Measurements from ENCODE around the gene CAGE1.
"Not testable (repeated sequence)": the region's sequence is repeated elsewhere in the genome, so short reads cannot be mapped to it uniquely, and the experiment has no call there.

The CAGE1 gene

GRCh38 chr6:7339007-7339732 is 50.4 kb downstream of the CAGE1 start:
- H3K4me1 ChIP-seq (ENCODE audit: control insufficient read depth, insufficient read depth, low read length, poor library complexity, severe bottlenecking); H3K36me3 ChIP-seq (ENCODE audit: control insufficient read depth, insufficient read depth, low read length); H3K27ac ChIP-seq (ENCODE audit: low read depth, low read length, severe bottlenecking); H3K4me3 ChIP-seq (ENCODE audit: extremely low read depth, insufficient read depth, low read length, poor library complexity, severe bottlenecking); H3K9me3 ChIP-seq (ENCODE audit: control insufficient read depth, low read length): not testable (repeated sequence)
- 80 to 86% methylated on average over 7 to 11 of the region's 14 CpGs for WGBS, 2 experiments (ENCODE audit: insufficient coverage in 2 of 2)

- Histone ChIP-seq H3K9me3 (ENCODE audit: control insufficient read depth, low read length) (no peaks in the 10 kb centered on the region), H3K4me1 (ENCODE audit: control insufficient read depth, insufficient read depth, low read length, poor library complexity, severe bottlenecking) (no peaks in the 10 kb centered on the region), H3K36me3 (ENCODE audit: control insufficient read depth, insufficient read depth, low read length) (no peaks in the 10 kb centered on the region), H3K27ac (ENCODE audit: low read depth, low read length, severe bottlenecking) (no peak overlapping the region), H3K4me3 (ENCODE audit: extremely low read depth, insufficient read depth, low read length, poor library complexity, severe bottlenecking) (no peak overlapping the region)
- WGBS, 2 experiments (ENCODE audit: insufficient coverage in 2 of 2) = 100% methylated on average over 1 of the region's 2 CpGs
Observed at GRCh38 chr6:7338031-7338430, 51.5 kb downstream of the CAGE1 start.

GRCh38 chr6:7335519-7335918 is 54.0 kb downstream of the CAGE1 start:
- Histone ChIP-seq H3K9me3 (ENCODE audit: control insufficient read depth, low read length) (no peaks in the 10 kb centered on the region), H3K36me3 (ENCODE audit: control insufficient read depth, insufficient read depth, low read length) (no peaks in the 10 kb centered on the region), H3K27ac (ENCODE audit: low read depth, low read length, severe bottlenecking) (no peak overlapping the region), H3K4me1 (ENCODE audit: control insufficient read depth, insufficient read depth, low read length, poor library complexity, severe bottlenecking) (no peaks in the 10 kb centered on the region), H3K4me3 (ENCODE audit: extremely low read depth, insufficient read depth, low read length, poor library complexity, severe bottlenecking) (no peak overlapping the region)
- 83% methylated on average over 1 of the region's 3 CpGs; no CpG with 5 or more reads in 1 of the 2 experiments for WGBS, 2 experiments (ENCODE audit: insufficient coverage in 2 of 2)

- H3K4me3 ChIP-seq (ENCODE audit: extremely low read depth, insufficient read depth, low read length, poor library complexity, severe bottlenecking) = no peak overlapping the region
- H3K4me1 ChIP-seq (ENCODE audit: control insufficient read depth, insufficient read depth, low read length, poor library complexity, severe bottlenecking) = no peaks in the 10 kb centered on the region
- WGBS, 2 experiments (ENCODE audit: insufficient coverage in 2 of 2) = 75 to 100% methylated on average over 2 to 3 of the region's 3 CpGs
- no peak overlapping the region for H3K27ac ChIP-seq (ENCODE audit: low read depth, low read length, severe bottlenecking)
- H3K9me3 ChIP-seq (ENCODE audit: control insufficient read depth, low read length) = no peaks in the 10 kb centered on the region
- no peaks in the 10 kb centered on the region for H3K36me3 ChIP-seq (ENCODE audit: control insufficient read depth, insufficient read depth, low read length)
Observed at GRCh38 chr6:7334685-7335084, 54.9 kb downstream of the CAGE1 start.

GRCh38 chr6:7332090-7332745 is 57.3 kb downstream of the CAGE1 start:
- H3K27ac ChIP-seq (ENCODE audit: low read depth, low read length, severe bottlenecking) = no peak overlapping the region
- H3K4me3 ChIP-seq (ENCODE audit: extremely low read depth, insufficient read depth, low read length, poor library complexity, severe bottlenecking) = no peak overlapping the region
- H3K9me3 ChIP-seq (ENCODE audit: control insufficient read depth, low read length) = no peaks in the 10 kb centered on the region
- no peaks in the 10 kb centered on the region for H3K4me1 ChIP-seq (ENCODE audit: control insufficient read depth, insufficient read depth, low read length, poor library complexity, severe bottlenecking)
- H3K36me3 ChIP-seq (ENCODE audit: control insufficient read depth, insufficient read depth, low read length) = no peaks in the 10 kb centered on the region
- WGBS, 2 experiments (ENCODE audit: insufficient coverage in 2 of 2) = 94 to 95% methylated on average over 5 of the region's 8 CpGs

- H3K4me1 ChIP-seq (ENCODE audit: control insufficient read depth, insufficient read depth, low read length, poor library complexity, severe bottlenecking) = no peaks in the 10 kb centered on the region
- no peak overlapping the region for H3K27ac ChIP-seq (ENCODE audit: low read depth, low read length, severe bottlenecking)
- H3K36me3 ChIP-seq (ENCODE audit: control insufficient read depth, insufficient read depth, low read length) = no peaks in the 10 kb centered on the region
- 90 to 93% methylated on average over 5 to 6 of the region's 7 CpGs for WGBS, 2 experiments (ENCODE audit: insufficient coverage in 2 of 2)
- no peak overlapping the region for H3K4me3 ChIP-seq (ENCODE audit: extremely low read depth, insufficient read depth, low read length, poor library complexity, severe bottlenecking)
- H3K9me3 ChIP-seq (ENCODE audit: control insufficient read depth, low read length) = no peaks in the 10 kb centered on the region
Observed at GRCh38 chr6:7331452-7331851, 58.1 kb downstream of the CAGE1 start.

GRCh38 chr6:7328243-7328642 is 61.3 kb downstream of the CAGE1 start:
- no peaks in the 10 kb centered on the region for H3K36me3 ChIP-seq (ENCODE audit: control insufficient read depth, insufficient read depth, low read length)
- H3K4me1 ChIP-seq (ENCODE audit: control insufficient read depth, insufficient read depth, low read length, poor library complexity, severe bottlenecking) = no peaks in the 10 kb centered on the region
- H3K9me3 ChIP-seq (ENCODE audit: control insufficient read depth, low read length) = no peaks in the 10 kb centered on the region
- H3K27ac ChIP-seq (ENCODE audit: low read depth, low read length, severe bottlenecking) = no peak overlapping the region
- H3K4me3 ChIP-seq (ENCODE audit: extremely low read depth, insufficient read depth, low read length, poor library complexity, severe bottlenecking) = no peak overlapping the region
- 81 to 88% methylated on average over 2 of the region's 2 CpGs for WGBS, 2 experiments (ENCODE audit: insufficient coverage in 2 of 2)

- no peaks in the 10 kb centered on the region for H3K4me1 ChIP-seq (ENCODE audit: control insufficient read depth, insufficient read depth, low read length, poor library complexity, severe bottlenecking)
- H3K36me3 ChIP-seq (ENCODE audit: control insufficient read depth, insufficient read depth, low read length) = no peaks in the 10 kb centered on the region
- WGBS, 2 experiments (ENCODE audit: insufficient coverage in 2 of 2) = 88 to 100% methylated on average over 1 to 2 of the region's 3 CpGs
- H3K27ac ChIP-seq (ENCODE audit: low read depth, low read length, severe bottlenecking) = no peak overlapping the region
- no peaks in the 10 kb centered on the region for H3K9me3 ChIP-seq (ENCODE audit: control insufficient read depth, low read length)
- no peak overlapping the region for H3K4me3 ChIP-seq (ENCODE audit: extremely low read depth, insufficient read depth, low read length, poor library complexity, severe bottlenecking)
Observed at GRCh38 chr6:7325750-7326149, 63.8 kb downstream of the CAGE1 start.

- H3K27ac ChIP-seq (ENCODE audit: low read depth, low read length, severe bottlenecking) = no peak overlapping the region
- H3K9me3 ChIP-seq (ENCODE audit: control insufficient read depth, low read length) = no peaks in the 10 kb centered on the region
- no peak overlapping the region for H3K4me3 ChIP-seq (ENCODE audit: extremely low read depth, insufficient read depth, low read length, poor library complexity, severe bottlenecking)
- WGBS, 2 experiments (ENCODE audit: insufficient coverage in 2 of 2) = 91 to 94% methylated on average over 5 to 7 of the region's 7 CpGs
- no peaks in the 10 kb centered on the region for H3K4me1 ChIP-seq (ENCODE audit: control insufficient read depth, insufficient read depth, low read length, poor library complexity, severe bottlenecking)
- no peaks in the 10 kb centered on the region for H3K36me3 ChIP-seq (ENCODE audit: control insufficient read depth, insufficient read depth, low read length)
Observed at GRCh38 chr6:7324520-7324919, 65.0 kb downstream of the CAGE1 start.

GRCh38 chr6:7323074-7323473 is 66.5 kb downstream of the CAGE1 start:
- Histone ChIP-seq H3K36me3 (ENCODE audit: control insufficient read depth, insufficient read depth, low read length) (no peaks in the 10 kb centered on the region), H3K4me3 (ENCODE audit: extremely low read depth, insufficient read depth, low read length, poor library complexity, severe bottlenecking) (no peak overlapping the region), H3K4me1 (ENCODE audit: control insufficient read depth, insufficient read depth, low read length, poor library complexity, severe bottlenecking) (no peaks in the 10 kb centered on the region), H3K9me3 (ENCODE audit: control insufficient read depth, low read length) (no peaks in the 10 kb centered on the region), H3K27ac (ENCODE audit: low read depth, low read length, severe bottlenecking) (no peak overlapping the region)

- WGBS, 2 experiments (ENCODE audit: insufficient coverage in 2 of 2) = 90 to 91% methylated on average over 3 to 6 of the region's 6 CpGs
- not testable (repeated sequence) for H3K4me3 ChIP-seq (ENCODE audit: extremely low read depth, insufficient read depth, low read length, poor library complexity, severe bottlenecking); H3K9me3 ChIP-seq (ENCODE audit: control insufficient read depth, low read length); H3K27ac ChIP-seq (ENCODE audit: low read depth, low read length, severe bottlenecking); H3K36me3 ChIP-seq (ENCODE audit: control insufficient read depth, insufficient read depth, low read length); H3K4me1 ChIP-seq (ENCODE audit: control insufficient read depth, insufficient read depth, low read length, poor library complexity, severe bottlenecking)
Observed at GRCh38 chr6:7321866-7322265, 67.7 kb downstream of the CAGE1 start.
